ENCODE data around the gene ARHGAP22. TPM values are rescaled to one million over a fixed set of nuclear protein-coding genes. Genes with fewer than 3 reads are reported as not detected.
"Not testable (repeated sequence)": the region's sequence is repeated elsewhere in the genome, so short reads cannot be mapped to it uniquely, and the experiment has no call there.

ARHGAP22 gene
- 86.3 and 86.9 TPM in 2 replicates for total RNA-seq

- no peak for DNase-seq (ENCODE audit: low read depth, low spot score)
Measured at GRCh38 chr10:48604991-48605508, at the start of gene ARHGAP22. Gene ARHGAP22, minus strand, starts transcription at chr10:48605073. Its CDS starts 277 bp downstream, at chr10:48604796.

GRCh38 chr10:48653944-48654698 lies 49.2 kb upstream of the ARHGAP22 start:
- DNase-seq (ENCODE audit: low read depth, low spot score), result no peak

GRCh38 chr10:48653347-48653746 lies 48.5 kb upstream of the ARHGAP22 start:
- DNase-seq (ENCODE audit: low read depth, low spot score), result no peak

GRCh38 chr10:48652344-48652743 lies 47.5 kb upstream of the ARHGAP22 start:
- DNase-seq (ENCODE audit: low read depth, low spot score), result no peak

- DNase-seq (ENCODE audit: low read depth, low spot score), result no peak
Measured at GRCh38 chr10:48651839-48652238, 47.0 kb upstream of the ARHGAP22 start.

GRCh38 chr10:48651293-48651692 lies 46.4 kb upstream of the ARHGAP22 start:
- no peak for DNase-seq (ENCODE audit: low read depth, low spot score)

- no peak for DNase-seq (ENCODE audit: low read depth, low spot score)
Measured at GRCh38 chr10:48649349-48649944, 44.6 kb upstream of the ARHGAP22 start.

GRCh38 chr10:48648172-48648942 lies 43.5 kb upstream of the ARHGAP22 start:
- DNase-seq (ENCODE audit: low read depth, low spot score), result no peak

- not testable (repeated sequence) for DNase-seq (ENCODE audit: low read depth, low spot score)
Measured at GRCh38 chr10:48647073-48647472, 42.2 kb upstream of the ARHGAP22 start.

- no peak for DNase-seq (ENCODE audit: low read depth, low spot score)
Measured at GRCh38 chr10:48645600-48645999, 40.7 kb upstream of the ARHGAP22 start.

GRCh38 chr10:48641099-48641690 lies 36.3 kb upstream of the ARHGAP22 start:
- DNase-seq (ENCODE audit: low read depth, low spot score), result not testable (repeated sequence)

GRCh38 chr10:48640326-48640725 lies 35.5 kb upstream of the ARHGAP22 start:
- DNase-seq (ENCODE audit: low read depth, low spot score), result no peak

GRCh38 chr10:48639632-48640031 lies 34.8 kb upstream of the ARHGAP22 start:
- no peak for DNase-seq (ENCODE audit: low read depth, low spot score)

GRCh38 chr10:48638739-48639527 lies 34.1 kb upstream of the ARHGAP22 start:
- DNase-seq (ENCODE audit: low read depth, low spot score), result no peak

GRCh38 chr10:48638158-48638557 lies 33.3 kb upstream of the ARHGAP22 start:
- no peak for DNase-seq (ENCODE audit: low read depth, low spot score)

- DNase-seq (ENCODE audit: low read depth, low spot score), result no peak
Measured at GRCh38 chr10:48636901-48637300, 32.0 kb upstream of the ARHGAP22 start.

GRCh38 chr10:48636231-48636630 lies 31.4 kb upstream of the ARHGAP22 start:
- no peak for DNase-seq (ENCODE audit: low read depth, low spot score)

- no peak for DNase-seq (ENCODE audit: low read depth, low spot score)
Measured at GRCh38 chr10:48634984-48635557, 30.2 kb upstream of the ARHGAP22 start.

- DNase-seq (ENCODE audit: low read depth, low spot score), result no peak
Measured at GRCh38 chr10:48634198-48634983, 29.5 kb upstream of the ARHGAP22 start.

All from pulmonary artery endothelial cell (primary cell).